T-helper 17 cell (primary cell): ENCODE measurements around the gene ADA. TPM values are rescaled to one million over a fixed set of nuclear protein-coding genes. Genes with fewer than 3 reads are reported as not detected.

Experiments
- ATAC-seq: fragments of 150-1000 bp; cut with Tn5 transposase; 2 replicates; pipeline ENCODE4 v1.10.0; 2021; ENCODE audit warnings: mild to moderate bottlenecking, moderate library complexity
- DNase-seq, 3 donors: peaks; one replicate each; pipeline versions ENCODE4 v3.0.0 to v3.0.0-alpha.2; 2020 to 2021
- H3K9me3 ChIP-seq: one replicate; pipeline ENCODE4 v1.7.0; 2013; ENCODE audit warnings: low read length, mild to moderate bottlenecking; ENCODE audit not compliant: control insufficient read depth, poor library complexity, severe bottlenecking
- H3K27ac Mint-ChIP-seq: one replicate; pipeline ENCODE4 v1.8.0; 2022; ENCODE audit warnings: mild to moderate bottlenecking, moderate library complexity, mixed read lengths
- H3K27me3 Mint-ChIP-seq: one replicate; pipeline ENCODE4 v1.8.0; 2022; ENCODE audit warnings: mixed read lengths
- H3K36me3 Mint-ChIP-seq: one replicate; pipeline ENCODE4 v1.8.0; 2022; ENCODE audit warnings: low read depth, mixed read lengths
- H3K4me1 Mint-ChIP-seq: one replicate; pipeline ENCODE4 v1.8.0; 2022; ENCODE audit warnings: mild to moderate bottlenecking, mixed read lengths
- H3K4me3 Mint-ChIP-seq: one replicate; pipeline ENCODE4 v1.8.0; 2022; ENCODE audit warnings: mild to moderate bottlenecking, moderate library complexity, mixed read lengths
- total RNA-seq, 4 donors: library from RNA in 2 of 4; stranded (reverse) in 2 of 4; gene quantifications; one replicate each; pipeline ENCODE4 v1.2.3 and lab custom pipeline; 2022 to 2026

Gene ADA
- total RNA-seq, 2 donors from 2014 or later, result 36.0 to 36.1 TPM

DNA sequence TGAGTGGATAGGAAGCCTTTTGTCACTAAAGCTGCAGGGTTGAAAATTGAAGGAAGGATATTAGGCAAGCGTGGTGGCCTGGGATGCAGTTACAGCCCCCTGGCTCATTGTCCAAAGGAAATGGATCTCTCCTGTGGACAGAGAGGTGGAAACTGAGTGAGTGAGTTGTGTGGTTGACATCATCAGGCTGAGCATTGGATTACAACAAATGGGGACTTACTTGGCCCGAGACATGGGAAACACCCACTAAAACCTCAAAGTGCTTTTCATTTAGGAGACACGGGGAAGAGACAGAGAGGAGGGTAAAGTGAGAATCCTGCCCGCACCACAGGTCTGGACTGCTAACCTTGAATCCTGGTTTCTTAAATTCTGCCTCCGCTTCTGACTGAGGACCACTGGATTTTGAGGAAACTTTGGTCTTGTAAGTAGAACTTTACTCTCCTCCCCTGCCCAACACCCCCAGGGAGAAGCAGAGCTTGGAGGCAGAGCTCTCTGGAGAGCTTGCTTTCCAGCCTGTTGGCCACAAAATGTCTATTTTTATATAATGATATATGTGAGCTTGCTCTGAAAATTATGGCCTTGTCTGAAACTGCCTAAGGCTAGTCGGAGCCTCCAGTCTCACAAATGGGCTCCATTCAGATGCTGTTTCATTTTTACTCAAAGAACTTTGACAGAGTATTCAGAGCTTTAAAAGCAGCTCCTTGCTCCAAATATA, 69.0 kb downstream of the ADA start, which contains the start of gene PKIG:
Gene PKIG (plus strand): TSS at position 269 of the 715 bp plus-strand sequence. CDS start 31,978 bp downstream, outside the sequence.
- peaks cover 25% of the 10 kb centered on the region for H3K27me3 Mint-ChIP-seq
- no peaks in the 10 kb centered on the region for H3K9me3 ChIP-seq
- peak within 1 kb of the TSS; percentile 21 for H3K4me3 Mint-ChIP-seq
- H3K4me1 Mint-ChIP-seq, result peaks cover 19% of the 10 kb centered on the region
- H3K36me3 Mint-ChIP-seq, result no peaks in the 10 kb centered on the region
- H3K27ac Mint-ChIP-seq, result no peak within 1 kb of the TSS
- ATAC-seq, result no peak
- DNase-seq, result no peak

DNA sequence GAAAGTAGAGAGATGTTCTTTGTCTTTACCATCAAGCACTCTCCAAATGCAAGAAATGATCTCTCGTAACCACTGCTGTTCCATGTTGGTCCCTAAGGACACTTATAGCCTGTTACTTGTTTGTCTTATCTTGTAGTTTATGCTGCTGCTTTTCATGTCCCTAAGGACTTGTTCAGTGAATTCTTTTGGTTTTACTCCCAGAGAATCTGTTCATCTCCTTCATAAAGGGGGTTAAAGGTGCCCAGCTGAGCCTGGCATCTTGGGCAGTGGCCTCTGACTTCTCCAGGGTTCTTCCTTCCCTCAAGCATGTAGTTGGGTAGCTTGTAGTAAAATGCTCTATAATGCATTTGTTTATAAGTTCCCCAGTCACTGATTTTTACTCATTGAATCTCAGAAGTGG, 70.0 kb downstream of the ADA start:
- ATAC-seq, result no peak

DNA sequence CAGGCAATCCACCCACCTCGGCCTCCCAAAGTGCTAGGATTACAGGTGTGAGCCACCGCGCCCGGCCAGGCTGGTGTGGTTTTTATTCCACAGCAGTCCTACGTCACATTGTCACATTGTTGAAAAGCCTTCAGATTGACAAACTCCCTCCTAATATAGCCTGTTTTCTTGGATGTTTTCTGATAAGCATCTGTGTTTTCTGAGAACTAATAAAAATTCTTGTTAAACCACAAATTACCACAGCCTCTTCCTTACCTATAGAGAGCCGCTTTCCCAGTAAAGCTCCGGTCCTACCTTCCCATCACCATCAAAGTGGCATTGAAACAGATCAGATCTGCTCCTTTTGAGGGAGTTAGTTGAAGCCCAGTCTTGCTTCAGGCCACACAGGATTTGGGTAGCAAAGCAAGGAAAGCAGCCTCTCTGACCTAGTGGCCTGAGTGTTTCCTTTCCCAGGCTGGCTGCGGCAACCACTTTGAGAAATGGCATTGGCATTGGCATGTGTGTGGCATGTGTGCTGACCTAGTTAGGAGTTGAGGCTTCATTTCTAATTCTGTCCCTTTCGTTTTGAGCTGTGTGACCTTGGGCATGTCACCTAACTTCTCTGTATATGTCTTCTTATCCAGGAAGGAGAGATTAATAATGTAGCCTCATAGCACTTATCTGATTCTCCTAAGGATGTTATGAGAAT, 70.8 kb downstream of the ADA start:
- no peaks in the 10 kb centered on the region for H3K9me3 ChIP-seq

More for the DNA sequence above, 70.0 kb downstream of the ADA start:
- no peak overlapping the region for H3K27ac Mint-ChIP-seq
- no peaks in the 10 kb centered on the region for H3K9me3 ChIP-seq
- no peak for DNase-seq
- H3K4me3 Mint-ChIP-seq, result peak overlapping the region; percentile 21
- H3K27me3 Mint-ChIP-seq, result peaks cover 25% of the 10 kb centered on the region
- no peaks in the 10 kb centered on the region for H3K36me3 Mint-ChIP-seq
- peaks cover 19% of the 10 kb centered on the region for H3K4me1 Mint-ChIP-seq

DNA sequence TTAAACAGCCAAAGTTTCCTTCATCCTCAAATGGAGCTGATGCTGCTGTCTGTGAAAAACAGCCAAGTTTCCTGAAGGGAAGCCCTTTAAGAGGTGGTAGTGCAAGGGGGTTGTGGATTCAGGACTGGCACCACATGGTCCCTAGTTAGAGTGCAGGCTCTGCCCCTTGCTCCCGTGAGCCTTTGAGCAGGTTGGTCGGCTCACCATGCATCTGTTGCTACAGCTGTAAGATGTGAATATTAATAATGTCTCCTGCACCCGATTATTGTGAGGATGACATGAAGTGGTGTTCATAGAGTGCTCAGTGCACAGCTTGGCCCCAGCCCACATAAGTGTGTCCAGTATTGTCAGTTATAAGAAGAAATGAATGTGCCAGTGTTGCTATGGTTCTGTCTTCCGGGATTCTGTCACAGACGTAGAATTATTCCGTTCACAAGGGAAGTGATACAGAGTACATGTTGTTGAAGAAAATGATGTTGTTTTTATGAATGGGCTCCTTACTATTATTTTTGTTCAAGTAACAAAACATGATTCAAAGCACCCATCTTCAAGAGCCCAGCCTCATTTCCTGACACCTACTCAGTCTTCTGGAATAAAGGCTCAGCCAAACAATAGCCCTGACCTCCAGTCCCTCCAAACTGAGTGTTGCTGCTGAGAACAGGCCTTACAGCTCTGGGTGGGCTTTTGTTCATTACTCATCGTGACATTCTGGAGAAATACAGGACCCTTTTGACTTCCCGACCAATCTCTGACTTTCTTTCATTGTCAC, 72.0 kb downstream of the ADA start:
- H3K27ac Mint-ChIP-seq, result no peak overlapping the region

More for the DNA sequence above, 70.8 kb downstream of the ADA start:
- Mint-ChIP-seq H3K4me3 (peak overlapping the region; percentile 43), H3K27ac (peak overlapping the region; percentile 29), H3K27me3 (peaks cover 25% of the 10 kb centered on the region), H3K36me3 (no peaks in the 10 kb centered on the region), H3K4me1 (peaks cover 22% of the 10 kb centered on the region)
- ATAC-seq (no peak), DNase-seq (no peak)

DNA sequence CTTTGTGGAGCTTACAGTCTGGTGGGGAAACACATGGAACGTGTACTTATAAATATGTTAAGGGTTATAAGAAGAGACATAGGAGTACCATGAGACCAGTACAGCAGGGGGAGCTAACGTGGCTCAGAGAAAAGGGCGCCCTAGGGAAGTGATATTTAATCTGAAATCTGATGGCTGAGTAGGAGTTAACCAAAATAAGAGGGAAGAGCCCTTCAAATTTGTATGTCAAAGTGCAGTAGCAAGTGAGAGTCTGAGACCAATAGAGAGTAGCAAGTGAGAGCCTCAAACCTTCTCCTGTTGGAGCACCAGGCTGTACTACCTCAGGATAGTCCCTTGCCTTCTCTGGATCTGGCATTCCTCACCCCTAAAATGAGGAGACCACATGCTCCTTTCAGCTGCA, 75.2 kb downstream of the ADA start:
- Mint-ChIP-seq H3K36me3 (no peaks in the 10 kb centered on the region), H3K4me1 (peaks cover 14% of the 10 kb centered on the region), H3K4me3 (no peak overlapping the region), H3K27me3 (peaks cover 14% of the 10 kb centered on the region), H3K27ac (peak overlapping the region; percentile 53)
- ATAC-seq (peak; percentile 50), DNase-seq (no peak)
- H3K9me3 ChIP-seq, result no peaks in the 10 kb centered on the region

More for the DNA sequence above, 72.0 kb downstream of the ADA start:
- H3K4me3 Mint-ChIP-seq, result no peak overlapping the region
- no peaks in the 10 kb centered on the region for H3K9me3 ChIP-seq
- no peaks in the 10 kb centered on the region for H3K36me3 Mint-ChIP-seq
- peaks cover 25% of the 10 kb centered on the region for H3K27me3 Mint-ChIP-seq
- DNase-seq (no peak), ATAC-seq (peak; percentile 47)
- H3K4me1 Mint-ChIP-seq, result peaks cover 20% of the 10 kb centered on the region

DNA sequence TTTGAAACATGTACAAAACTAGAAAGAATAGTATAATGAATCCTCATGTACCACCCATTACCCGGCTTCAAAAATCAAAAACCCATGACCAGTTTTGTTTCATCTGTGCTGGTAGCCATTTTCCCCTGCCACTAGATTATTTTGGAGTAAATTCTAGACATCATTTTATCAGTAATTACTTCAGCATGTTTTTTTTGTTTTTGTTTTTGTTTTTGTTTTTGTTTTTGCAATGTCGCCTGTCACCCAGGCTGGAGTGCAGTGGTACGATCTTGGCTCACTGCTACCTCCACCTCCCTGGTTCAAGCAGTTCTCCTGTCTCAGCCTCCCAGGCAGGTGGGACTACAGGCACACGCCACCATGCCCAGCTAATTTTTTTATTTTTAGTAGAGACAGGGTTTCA, 77.1 kb downstream of the ADA start:
- H3K9me3 ChIP-seq, result no peaks in the 10 kb centered on the region
- DNase-seq (no peak), ATAC-seq (no peak)
- Mint-ChIP-seq H3K36me3 (no peaks in the 10 kb centered on the region), H3K27me3 (no peaks in the 10 kb centered on the region), H3K4me1 (peaks cover 9% of the 10 kb centered on the region), H3K4me3 (no peak overlapping the region), H3K27ac (no peak overlapping the region)

DNA sequence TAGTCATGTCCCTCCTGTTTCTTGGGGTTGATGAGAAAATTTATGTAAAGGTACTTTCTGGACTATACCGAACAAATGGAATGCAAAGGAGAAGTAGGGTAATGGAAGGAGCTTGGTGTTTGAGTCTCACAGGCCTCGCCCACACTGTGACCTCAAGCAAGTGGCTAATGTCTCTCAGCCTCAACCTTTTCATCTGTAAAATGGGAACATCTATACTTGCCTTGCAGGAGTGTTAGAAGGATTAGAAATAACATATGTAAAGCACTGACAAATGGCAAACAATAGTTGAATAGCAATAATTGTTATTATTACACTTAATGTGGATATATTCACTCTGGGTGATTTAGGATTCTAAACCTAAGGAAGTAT, 78.0 kb downstream of the ADA start:
- Mint-ChIP-seq H3K4me3 (no peak overlapping the region), H3K27me3 (no peaks in the 10 kb centered on the region), H3K27ac (no peak overlapping the region), H3K4me1 (peaks cover 6% of the 10 kb centered on the region), H3K36me3 (no peaks in the 10 kb centered on the region)
- ATAC-seq, result no peak
- DNase-seq, result no peak
- H3K9me3 ChIP-seq, result no peaks in the 10 kb centered on the region

DNA sequence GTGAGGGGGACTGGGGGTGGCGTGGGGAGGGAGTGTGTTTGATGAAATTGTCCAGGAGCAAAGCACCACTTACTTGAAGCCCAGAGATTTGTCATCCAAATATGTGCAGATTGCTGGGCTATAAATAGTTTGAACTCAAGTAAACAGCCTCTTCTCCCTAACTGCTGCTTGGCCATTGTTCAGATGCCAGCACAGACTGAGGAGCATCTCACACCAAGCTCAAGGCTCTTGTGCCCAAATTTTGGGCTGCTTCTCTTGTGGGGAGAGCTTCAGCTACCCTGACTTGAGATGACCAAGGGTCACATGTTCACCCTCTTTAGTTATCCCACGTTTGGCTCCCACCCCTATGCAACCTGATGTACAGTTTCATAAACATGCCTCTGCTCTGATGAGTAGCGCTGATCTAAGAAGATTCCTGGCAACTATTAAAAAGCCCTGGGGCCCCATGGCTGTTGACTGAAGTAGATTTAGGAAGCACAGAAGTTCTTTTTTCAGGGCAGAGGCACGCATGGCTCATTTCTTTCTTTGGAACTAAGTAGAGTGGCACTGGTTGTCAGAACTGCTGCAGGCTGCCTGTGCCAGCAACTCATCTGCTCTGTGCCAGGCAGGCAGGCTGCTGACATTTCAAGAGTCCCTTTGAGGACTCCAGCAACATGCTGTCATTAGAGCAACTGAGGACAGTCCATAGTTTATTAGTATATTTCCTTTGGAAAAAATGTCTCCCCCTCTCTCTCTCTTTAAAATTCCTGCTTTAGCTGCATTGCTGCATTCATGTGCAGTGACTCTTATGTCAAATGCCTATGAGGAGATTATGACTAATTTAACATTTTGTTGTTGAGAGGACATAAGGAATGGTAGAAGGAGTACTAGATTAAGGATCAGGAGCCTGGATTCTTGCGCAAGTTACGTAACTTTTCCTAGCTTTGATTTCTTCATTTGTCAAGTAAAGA, 78.7 kb downstream of the ADA start:
- H3K9me3 ChIP-seq, result no peaks in the 10 kb centered on the region
- no peak for DNase-seq
- Mint-ChIP-seq H3K4me1 (peaks cover 6% of the 10 kb centered on the region), H3K27me3 (no peaks in the 10 kb centered on the region), H3K36me3 (no peaks in the 10 kb centered on the region), H3K4me3 (no peak overlapping the region), H3K27ac (no peak overlapping the region)
- no peak for ATAC-seq

DNA sequence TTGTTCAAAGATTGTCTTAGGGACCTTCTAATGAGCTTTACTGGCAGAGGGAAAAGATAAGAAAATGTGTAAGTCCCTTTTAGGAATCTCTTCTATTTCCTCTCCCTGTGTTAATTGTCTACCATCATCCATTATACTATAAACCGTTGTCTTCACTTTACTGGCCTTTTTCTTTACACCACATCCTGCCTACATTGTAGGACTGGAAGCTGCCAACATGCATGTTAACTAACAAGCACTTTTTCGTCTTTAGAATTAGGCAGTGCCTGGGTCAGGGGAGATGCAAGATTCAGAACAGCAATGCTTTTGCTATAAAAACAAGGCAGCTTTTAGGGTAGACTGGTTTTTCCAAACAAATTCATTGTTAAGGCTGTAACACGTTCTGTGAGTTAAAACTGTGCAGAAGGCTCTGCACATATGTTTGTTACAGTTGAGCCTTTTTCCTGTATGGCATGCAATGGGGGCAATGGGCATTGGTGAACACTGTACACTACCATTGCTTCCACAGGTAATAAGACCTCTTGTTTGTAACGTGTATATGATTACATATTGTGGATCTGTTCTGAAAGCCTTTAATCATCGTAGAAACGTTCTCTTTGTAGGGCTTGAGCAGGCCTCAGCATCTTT, 80.0 kb downstream of the ADA start:
- Mint-ChIP-seq H3K27ac (no peak overlapping the region), H3K27me3 (no peaks in the 10 kb centered on the region), H3K4me3 (no peak overlapping the region), H3K4me1 (peaks cover 8% of the 10 kb centered on the region), H3K36me3 (no peaks in the 10 kb centered on the region)
- H3K9me3 ChIP-seq, result no peaks in the 10 kb centered on the region
- ATAC-seq (no peak), DNase-seq (no peak)

DNA sequence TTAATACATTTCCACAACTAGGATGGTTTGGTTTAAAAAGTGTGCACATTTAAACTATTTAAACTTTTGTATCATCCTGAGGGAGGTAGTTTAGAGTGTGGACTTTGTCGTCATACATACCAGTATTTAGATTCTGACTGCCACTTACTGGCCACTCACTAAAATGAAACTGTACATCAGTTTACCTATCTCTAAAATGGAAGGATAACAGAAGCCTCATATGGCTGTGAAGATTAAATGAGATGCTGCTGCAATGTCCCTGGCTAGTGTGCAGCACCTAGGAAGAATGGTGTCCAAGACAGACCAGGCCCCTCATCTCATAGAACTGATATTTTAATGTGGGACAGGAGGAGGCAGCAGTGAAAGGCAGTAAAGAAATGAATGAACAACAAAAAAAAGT, 81.1 kb downstream of the ADA start:
- Mint-ChIP-seq H3K36me3 (no peaks in the 10 kb centered on the region), H3K4me3 (no peak overlapping the region), H3K4me1 (peaks cover 4% of the 10 kb centered on the region), H3K27ac (no peak overlapping the region), H3K27me3 (no peaks in the 10 kb centered on the region)
- DNase-seq (no peak), ATAC-seq (no peak)
- H3K9me3 ChIP-seq, result no peaks in the 10 kb centered on the region
